ENCODE results near the gene SLC25A24. TPM values are rescaled to one million over a fixed set of nuclear protein-coding genes. Genes with fewer than 3 reads are reported as not detected.

Gene SLC25A24
- total and polyA plus RNA-seq, 9 of the 15 experiments (the other 6 are each of a cell fraction or from before 2014, with no cell fraction given), result 6.9 to 34.9 (median 25.4) TPM

GRCh38 chr1:108120163-108120562, 80.0 kb downstream of the SLC25A24 start:
- Histone ChIP-seq H3K79me2 (ENCODE audit: control insufficient read depth, insufficient read depth, low read length) (no peaks in the 10 kb centered on the region), H3K27ac (ENCODE audit: extremely low read depth, low read depth, low read length) (no peak overlapping the region), H3K9ac (ENCODE audit: insufficient read depth in 1 of 2, low read depth in 2 of 2, low read length in 2 of 2) (no peak overlapping the region), H3K4me2 (ENCODE audit: insufficient read depth, low read length) (no peak overlapping the region), H3K9me1 (ENCODE audit: control insufficient read depth, insufficient read depth, low read length) (no peaks in the 10 kb centered on the region), H3K27me3 (ENCODE audit: control insufficient read depth in 2 of 2, insufficient read depth in 2 of 2, low read length in 2 of 2) (peaks cover 23 to 34% of the 10 kb centered on the region in 2 experiments), H3K4me3 (no peak overlapping the region), H3K36me3 (ENCODE audit: control insufficient read depth, insufficient read depth, low read length) (no peaks in the 10 kb centered on the region), H2AFZ (ENCODE audit: low read depth, low read length) (no peak overlapping the region), H3K4me1 (replicated peaks in 1 of 2; ENCODE audit: control insufficient read depth in 2 of 2, insufficient read depth in 2 of 2, low read length in 2 of 2) (peaks cover 6 to 9% of the 10 kb centered on the region in 2 experiments; a peak in 4 of 5 replicates), H4K20me1 (replicated peaks; ENCODE audit: control insufficient read depth, insufficient read depth, low read length) (no peaks in the 10 kb centered on the region), H3K9me3 (replicated peaks; ENCODE audit: control insufficient read depth, insufficient read depth, low read depth, low read length) (no peaks in the 10 kb centered on the region)
- intact Hi-C loops (cut with micrococcal nuclease) (loop anchor here (5.0 to 10.0 kb wide), 2 partner anchors 48 to 525 kb away; no protein-coding TSS in a partner anchor), in situ Hi-C loops (cut with MboI) (no loop called here)
- TF ChIP-seq SMARCA5 (IDR thresholded peaks at IDR 0.05), result no peak
- no peak for TF ChIP-seq ZKSCAN1 (IDR thresholded peaks at IDR 0.05; ENCODE audit: low read depth, low read length)
- no peak for TF ChIP-seq ZNF444 (CRISPR knock-in tag; IDR thresholded peaks at IDR 0.05)
- TF ChIP-seq SRF (CRISPR knock-in tag; IDR thresholded peaks at IDR 0.05), result no peak
- no peak for TF ChIP-seq HOMEZ (CRISPR knock-in tag; IDR thresholded peaks at IDR 0.05)
- TF ChIP-seq RB1 (IDR thresholded peaks at IDR 0.05; ENCODE audit: low read depth), result no peak
- TF ChIP-seq POLR2G (IDR thresholded peaks at IDR 0.05; ENCODE audit: low read depth, low read length), result no peak
- no peak for TF ChIP-seq TAL1 (IDR thresholded peaks at IDR 0.05)
- no peak for TF ChIP-seq JUNB (CRISPR knock-in tag; conservative IDR thresholded peaks at IDR 0.05)
- FAIRE-seq (no peak), DNase-seq (ENCODE audit: extremely low read depth in 1 of 4, low spot score in 3 of 4) (no peak), ATAC-seq (no peak)
- POLR2A ChIA-PET, result interaction anchor here (1.1 kb wide), 1 partner anchor 331 kb away, joined by 3 read pairs; no protein-coding TSS in a partner anchor
- BruUV-seq (replicated peaks), result no TSS peak
- WGBS (ENCODE audit: insufficient coverage, low coverage, missing lambda C conversion rate), result 6% methylated on average over 6 of the region's 6 CpGs
- CTCF ChIA-PET (ENCODE audit: low intra/inter-chr PET ratio), result no interaction called here

Measured in K562 (cell line).